NOMO-1 treated with DMSO at 0.1 percent for 48 hours (cell line): ENCODE data around the gene CALML6.

Experiments
- DNase-seq: peaks from one replicate; lab custom pipeline; 2025; ENCODE audit not compliant: unreplicated experiment; lab: John Stamatoyannopoulos, UW

Gene CALML6

GRCh38 chr1:1941211-1941841 lies 26.3 kb downstream of the CALML6 start:
- DNase-seq, result no peak

- no peak for DNase-seq
These were observed 27.1 kb downstream of the CALML6 start for GRCh38 chr1:1941868-1942752.

DNA sequence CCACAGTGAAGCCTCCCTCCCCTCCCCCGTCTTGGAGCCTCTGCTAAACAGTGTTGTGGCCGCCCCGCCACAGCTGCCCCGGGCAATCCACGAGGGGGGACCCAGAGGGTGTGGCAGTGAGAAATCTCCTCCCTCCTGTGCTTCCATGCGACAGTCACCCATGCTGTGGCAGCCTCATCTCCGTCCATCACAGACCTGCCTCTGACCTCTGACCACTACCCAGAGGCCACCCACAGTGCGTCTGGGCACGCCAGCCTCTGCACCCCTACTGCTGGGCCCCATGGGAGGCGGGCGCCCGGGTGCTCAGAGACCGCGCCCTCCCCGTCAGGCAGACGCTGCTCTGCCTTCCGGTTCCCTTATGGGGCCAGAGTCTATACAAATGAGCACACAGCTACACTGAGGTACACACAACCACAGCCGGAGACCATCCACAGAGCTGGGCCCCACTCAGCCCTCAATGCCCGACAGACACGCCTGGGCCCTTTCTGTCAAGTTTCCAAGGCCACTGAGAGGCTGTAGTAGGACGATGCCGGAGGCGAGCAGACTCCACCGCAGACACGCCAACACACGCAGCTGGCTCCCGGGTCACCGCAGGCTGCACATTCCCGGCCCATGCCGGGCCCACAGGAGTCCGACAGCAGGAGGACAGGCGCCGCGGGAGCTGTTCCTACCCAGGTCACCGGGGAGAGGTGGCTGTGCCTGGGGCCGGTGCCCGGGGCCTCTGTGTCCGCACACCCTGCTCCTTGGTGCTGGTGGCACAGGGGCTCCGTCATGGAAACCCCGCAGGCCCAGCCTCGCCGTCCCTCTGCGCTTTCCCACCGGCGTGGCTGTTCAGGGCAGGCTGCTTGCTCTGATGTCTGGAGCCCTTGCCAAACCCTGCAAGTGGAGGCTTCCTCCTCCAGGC lies 27.9 kb downstream of the CALML6 start:
- no peak for DNase-seq

- peak; percentile 28 for DNase-seq
These were observed 28.9 kb downstream of the CALML6 start for GRCh38 chr1:1943834-1944570.

DNA sequence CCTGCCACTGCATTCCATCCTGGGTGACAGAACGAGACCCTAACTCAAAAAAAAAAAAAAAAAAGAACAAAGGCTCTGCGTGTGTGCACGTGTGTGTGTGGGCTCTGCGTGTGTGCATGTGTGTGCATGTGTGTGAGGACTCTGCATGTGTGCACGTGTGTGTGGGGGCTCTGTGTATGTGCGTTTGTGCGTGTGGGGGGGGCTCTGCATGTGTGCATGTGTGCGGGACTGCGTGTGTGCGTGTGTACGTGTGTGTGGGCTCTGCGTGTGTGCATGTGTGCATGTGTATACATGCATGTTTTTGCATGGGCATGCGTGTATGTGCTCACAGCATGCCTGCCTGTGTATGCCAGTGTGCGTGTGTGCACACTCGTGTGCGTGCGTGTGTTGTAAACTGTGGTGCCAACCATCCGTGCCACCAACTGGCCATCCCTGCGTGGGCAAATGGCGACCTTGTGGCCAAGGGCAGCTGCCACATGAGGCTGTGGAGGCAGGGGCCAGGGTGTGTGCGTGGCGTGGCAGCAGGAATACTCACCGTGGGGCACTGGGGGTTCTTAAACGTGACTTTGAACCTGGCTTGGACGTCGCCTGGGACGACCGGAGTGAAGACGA lies 30.8 kb downstream of the CALML6 start:
- DNase-seq, result no peak

- DNase-seq, result no peak
These were observed 31.5 kb downstream of the CALML6 start for GRCh38 chr1:1946540-1946939.

DNA sequence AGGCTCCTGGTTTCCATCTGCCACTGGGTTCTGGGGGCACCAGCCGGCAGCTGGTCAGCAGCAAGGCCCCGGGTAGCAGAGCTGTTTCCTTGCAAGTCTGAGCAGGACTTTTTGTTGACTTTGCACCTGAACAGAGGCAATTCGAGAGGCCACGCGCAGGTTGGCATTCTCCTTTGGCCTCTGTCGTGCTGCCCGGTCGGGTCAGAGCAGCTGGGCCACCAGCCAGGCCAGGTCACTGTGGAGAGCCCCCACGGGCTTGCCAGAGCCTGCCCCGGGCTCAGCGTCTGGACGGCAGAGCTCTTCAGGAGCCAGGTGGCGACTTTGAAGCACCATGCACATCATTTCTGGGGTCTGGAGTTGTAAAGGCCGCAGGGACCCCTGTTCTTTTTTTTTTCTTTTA lies 32.4 kb downstream of the CALML6 start:
- no peak for DNase-seq

- DNase-seq, result no peak
These were observed 33.7 kb downstream of the CALML6 start for GRCh38 chr1:1948783-1949182.

DNA sequence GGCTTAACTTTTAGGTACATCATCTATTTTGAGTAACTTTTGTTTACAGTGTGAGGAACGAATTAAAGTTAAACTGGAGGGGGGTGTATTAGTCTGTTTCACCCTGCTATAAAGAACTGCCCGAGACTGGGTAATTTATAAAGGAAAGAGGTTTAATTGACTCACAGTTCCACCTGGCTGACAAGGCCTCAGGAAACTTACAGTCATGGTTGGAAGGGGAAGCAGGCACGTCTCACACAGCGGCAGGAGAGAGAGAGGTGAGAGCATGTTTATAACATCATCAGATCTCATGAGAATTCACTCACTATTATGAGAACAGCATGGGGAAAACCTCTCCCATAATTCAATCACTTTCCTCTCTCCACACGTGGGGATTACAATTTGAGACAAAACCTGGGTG lies 35.9 kb downstream of the CALML6 start:
- DNase-seq, result no peak

- no peak for DNase-seq
These were observed 39.0 kb downstream of the CALML6 start for GRCh38 chr1:1954015-1954414.

DNA sequence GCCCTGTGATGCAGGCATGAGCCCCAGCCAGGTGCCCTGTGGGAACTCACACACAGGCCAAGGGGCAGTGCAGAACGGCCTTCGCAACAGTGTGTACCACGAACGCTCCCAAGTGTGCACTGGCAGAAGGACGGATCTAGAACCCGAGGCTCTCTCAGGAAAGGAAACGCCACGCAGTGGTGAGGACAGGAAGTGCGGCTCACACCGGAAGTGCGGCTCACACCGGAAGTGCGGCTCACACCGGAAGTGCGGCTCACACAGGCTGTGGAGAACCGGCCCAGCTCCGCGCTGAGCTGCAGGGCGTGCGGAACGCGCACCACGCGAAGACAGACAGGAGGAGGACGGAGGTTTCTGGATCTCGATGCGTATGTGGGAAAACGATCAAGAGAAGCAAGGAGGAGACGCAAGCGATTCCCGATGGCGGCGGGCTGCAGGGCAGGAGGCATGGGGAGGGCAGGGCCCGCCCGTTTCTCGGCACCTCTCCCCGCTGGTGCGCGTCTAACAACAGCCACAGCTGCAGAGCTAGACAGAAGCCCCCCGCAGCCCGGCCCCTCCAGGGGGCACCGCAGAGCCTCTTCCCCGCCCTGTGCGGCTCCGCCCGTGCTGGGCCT lies 39.9 kb downstream of the CALML6 start:
- peak; percentile 9 for DNase-seq

DNA sequence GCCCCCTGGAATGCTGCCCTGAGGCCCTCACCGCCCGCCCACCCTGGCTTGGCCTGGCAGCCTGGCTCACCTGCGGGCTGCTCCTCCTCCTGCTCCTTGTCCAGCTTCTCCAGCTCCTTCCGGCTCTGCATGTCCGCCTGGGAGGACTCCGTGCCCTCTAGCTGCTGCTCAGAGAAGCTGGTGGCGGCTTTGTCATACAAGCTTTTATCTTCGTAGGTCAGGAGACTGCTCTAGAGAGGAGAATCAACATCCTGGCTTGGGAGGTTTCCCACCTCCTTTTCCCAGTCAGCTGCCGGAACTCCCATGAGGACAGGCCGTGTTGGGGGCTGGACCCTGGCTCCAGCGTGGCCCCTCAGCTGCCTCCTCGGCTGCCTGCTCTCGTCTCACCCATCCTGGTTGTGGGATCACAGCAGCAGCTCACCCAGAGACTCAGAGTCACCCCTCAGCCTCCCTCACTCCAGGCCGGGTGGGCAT lies 40.6 kb downstream of the CALML6 start:
- DNase-seq, result no peak

GRCh38 chr1:1956101-1956500 lies 41.0 kb downstream of the CALML6 start:
- no peak for DNase-seq

- DNase-seq, result no peak
These were observed 41.8 kb downstream of the CALML6 start for GRCh38 chr1:1956586-1957532.

- no peak for DNase-seq
These were observed 42.5 kb downstream of the CALML6 start for GRCh38 chr1:1957533-1957961.

GRCh38 chr1:1958071-1958541 lies 43.0 kb downstream of the CALML6 start:
- no peak for DNase-seq

GRCh38 chr1:1959459-1959839 lies 44.4 kb downstream of the CALML6 start:
- no peak for DNase-seq

DNA sequence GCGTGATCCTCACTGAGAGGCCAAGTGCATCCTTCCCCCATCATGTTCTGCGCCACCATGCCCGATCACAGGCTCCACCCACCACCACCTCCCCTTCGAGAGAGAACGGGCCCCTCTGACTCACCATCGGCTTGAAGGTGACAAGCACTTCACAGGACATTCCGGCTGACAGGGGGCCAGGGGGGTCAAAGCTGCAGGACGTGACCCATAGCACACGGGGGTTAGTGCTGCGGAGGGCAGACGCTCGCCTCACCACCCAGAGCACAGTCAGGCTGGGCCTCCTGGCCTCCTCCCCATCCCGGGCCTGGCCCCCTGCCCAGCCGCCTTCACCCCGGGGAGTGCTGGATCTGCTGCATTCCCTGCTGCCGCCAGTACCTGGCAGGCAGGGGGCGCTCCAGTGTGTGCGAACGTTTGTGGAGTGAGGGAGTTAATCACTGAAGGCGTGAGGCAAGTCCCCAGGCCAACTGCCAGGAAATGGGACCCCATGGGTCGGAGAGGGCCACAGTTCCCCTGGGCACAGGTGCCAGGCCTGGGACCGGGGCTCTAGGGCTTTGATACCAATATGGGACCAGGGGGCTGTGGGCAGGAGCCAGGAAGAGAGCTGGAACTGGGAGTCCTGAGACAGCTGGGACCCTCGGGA lies 44.9 kb downstream of the CALML6 start:
- peak; percentile 62 for DNase-seq
